ENCODE data around the gene ERC1.

ERC1 gene

GRCh38 chr12:1540690-1541089 is 549.7 kb downstream of the ERC1 start:
- DNase-seq (ENCODE audit: low read depth): no peak
- TF ChIP-seq MAX (IDR thresholded peaks at IDR 0.05; ENCODE audit: low read depth, low read length) (no peak), CTCF (IDR thresholded peaks at IDR 0.05; ENCODE audit: low read depth, low read length) (no peak)
- H3K4me3 ChIP-seq (ENCODE audit: low read depth, low read length): no peak overlapping the region

GRCh38 chr12:1542599-1542998 is 551.6 kb downstream of the ERC1 start:
- DNase-seq (ENCODE audit: low read depth): peak; percentile 30
- no peak overlapping the region for H3K4me3 ChIP-seq (ENCODE audit: low read depth, low read length)
- TF ChIP-seq POLR2A (IDR thresholded peaks at IDR 0.05; ENCODE audit: extremely low read depth, insufficient read length) (no peak), CTCF (IDR thresholded peaks at IDR 0.05; ENCODE audit: low read depth, low read length) (no peak), MAX (IDR thresholded peaks at IDR 0.05; ENCODE audit: low read depth, low read length) (no peak)

GRCh38 chr12:1544996-1545700 is 554.1 kb downstream of the ERC1 start:
- no peak for TF ChIP-seq MYC (IDR thresholded peaks at IDR 0.05; ENCODE audit: low read depth, low read length)
- TF ChIP-seq CTCF (IDR thresholded peaks at IDR 0.05; ENCODE audit: low read depth, low read length): peak; percentile 17
- DNase-seq (ENCODE audit: low read depth): peak; percentile 60
- H3K4me3 ChIP-seq (ENCODE audit: low read depth, low read length): no peak overlapping the region

All from NB4 (cell line).